ENCODE measurements around the gene HIVEP1. TPM values are rescaled to one million over a fixed set of nuclear protein-coding genes. Genes with fewer than 3 reads are reported as not detected.
A peak's percentile ranks its signal among the peaks of the same experiment; 100 is the strongest.

Gene HIVEP1
- total RNA-seq, 1 experiment from 2014 or later = 24.3 TPM

DNA sequence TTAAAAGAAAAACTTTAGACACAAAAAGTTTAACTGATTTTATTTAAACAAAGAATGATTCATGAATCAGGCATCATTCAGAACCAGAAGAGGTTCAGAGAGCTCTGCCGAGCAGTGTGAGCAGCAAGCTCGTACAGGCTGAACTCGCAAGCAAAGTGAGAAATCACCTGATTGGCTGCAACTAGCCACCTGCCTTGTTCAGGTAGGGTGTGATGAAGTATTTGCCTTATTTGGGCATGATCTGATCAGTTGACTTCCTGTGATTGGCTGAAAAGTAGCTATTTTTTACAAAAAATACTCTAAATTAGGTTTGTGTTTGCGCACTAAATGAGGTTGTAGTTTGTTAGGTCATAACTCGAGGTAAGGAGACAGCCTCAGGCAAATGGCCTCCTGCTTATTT lies 80.7 kb downstream of the HIVEP1 start:
- CTCF ChIA-PET = no interaction called here

DNA sequence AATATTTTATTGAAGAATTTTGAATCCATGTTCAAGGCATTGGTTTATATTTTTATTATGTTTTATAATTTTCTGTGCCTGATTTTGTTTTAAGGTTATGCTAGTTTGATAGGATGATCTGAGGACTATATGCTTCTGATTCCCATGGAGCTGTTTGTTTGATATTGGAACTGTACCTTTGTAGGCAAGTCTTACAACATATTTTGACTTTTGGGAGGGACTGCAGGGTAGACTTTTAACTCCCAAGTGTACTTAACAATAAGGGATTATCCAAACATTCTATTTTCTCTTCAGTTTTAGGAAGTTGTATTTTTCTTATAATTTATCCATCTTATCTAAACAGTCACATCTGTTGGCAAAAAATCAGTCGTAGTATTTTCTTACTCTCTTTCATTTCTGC lies 82.6 kb downstream of the HIVEP1 start:
- Mint-ChIP-seq H3K27ac (no peak overlapping the region), H3K9me3 (peaks cover 12% of the 10 kb centered on the region), H3K27me3 (ENCODE audit: low read depth) (no peaks in the 10 kb centered on the region), H3K4me1 (0 out of 2 replicates have a peak, but pooled peaks cover 2% of the 10 kb centered on the region), H3K36me3 (peaks cover 14% of the 10 kb centered on the region), H3K4me3 (no peak overlapping the region)
- DNase-seq (ENCODE audit: low spot score) (no peak), ATAC-seq (no peak)
- no peak for TF ChIP-seq NR2C2 (CRISPR knock-in tag; IDR thresholded peaks at IDR 0.05)
- no peak for TF ChIP-seq TEAD1 (CRISPR knock-in tag; IDR thresholded peaks at IDR 0.05)
- TF ChIP-seq NFE2L1 (CRISPR knock-in tag; IDR thresholded peaks at IDR 0.05) = no peak
- TF ChIP-seq ZNF423 (CRISPR knock-in tag; IDR thresholded peaks at IDR 0.05) = no peak
- TF ChIP-seq, protein P1, sequence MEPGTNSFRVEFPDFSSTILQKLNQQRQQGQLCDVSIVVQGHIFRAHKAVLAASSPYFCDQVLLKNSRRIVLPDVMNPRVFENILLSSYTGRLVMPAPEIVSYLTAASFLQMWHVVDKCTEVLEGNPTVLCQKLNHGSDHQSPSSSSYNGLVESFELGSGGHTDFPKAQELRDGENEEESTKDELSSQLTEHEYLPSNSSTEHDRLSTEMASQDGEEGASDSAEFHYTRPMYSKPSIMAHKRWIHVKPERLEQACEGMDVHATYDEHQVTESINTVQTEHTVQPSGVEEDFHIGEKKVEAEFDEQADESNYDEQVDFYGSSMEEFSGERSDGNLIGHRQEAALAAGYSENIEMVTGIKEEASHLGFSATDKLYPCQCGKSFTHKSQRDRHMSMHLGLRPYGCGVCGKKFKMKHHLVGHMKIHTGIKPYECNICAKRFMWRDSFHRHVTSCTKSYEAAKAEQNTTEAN (CRISPR knock-in tag; IDR thresholded peaks at IDR 0.05) = no peak
- TF ChIP-seq, protein P2, sequence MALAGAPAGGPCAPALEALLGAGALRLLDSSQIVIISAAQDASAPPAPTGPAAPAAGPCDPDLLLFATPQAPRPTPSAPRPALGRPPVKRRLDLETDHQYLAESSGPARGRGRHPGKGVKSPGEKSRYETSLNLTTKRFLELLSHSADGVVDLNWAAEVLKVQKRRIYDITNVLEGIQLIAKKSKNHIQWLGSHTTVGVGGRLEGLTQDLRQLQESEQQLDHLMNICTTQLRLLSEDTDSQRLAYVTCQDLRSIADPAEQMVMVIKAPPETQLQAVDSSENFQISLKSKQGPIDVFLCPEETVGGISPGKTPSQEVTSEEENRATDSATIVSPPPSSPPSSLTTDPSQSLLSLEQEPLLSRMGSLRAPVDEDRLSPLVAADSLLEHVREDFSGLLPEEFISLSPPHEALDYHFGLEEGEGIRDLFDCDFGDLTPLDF (CRISPR knock-in tag; IDR thresholded peaks at IDR 0.05) = no peak
- no peak for TF ChIP-seq NR3C1 (CRISPR knock-in tag; conservative IDR thresholded peaks at IDR 0.05; ENCODE audit: low read depth)
- no peak for TF ChIP-seq ZNF232 (CRISPR knock-in tag; IDR thresholded peaks at IDR 0.05)
- TF ChIP-seq, protein P3, sequence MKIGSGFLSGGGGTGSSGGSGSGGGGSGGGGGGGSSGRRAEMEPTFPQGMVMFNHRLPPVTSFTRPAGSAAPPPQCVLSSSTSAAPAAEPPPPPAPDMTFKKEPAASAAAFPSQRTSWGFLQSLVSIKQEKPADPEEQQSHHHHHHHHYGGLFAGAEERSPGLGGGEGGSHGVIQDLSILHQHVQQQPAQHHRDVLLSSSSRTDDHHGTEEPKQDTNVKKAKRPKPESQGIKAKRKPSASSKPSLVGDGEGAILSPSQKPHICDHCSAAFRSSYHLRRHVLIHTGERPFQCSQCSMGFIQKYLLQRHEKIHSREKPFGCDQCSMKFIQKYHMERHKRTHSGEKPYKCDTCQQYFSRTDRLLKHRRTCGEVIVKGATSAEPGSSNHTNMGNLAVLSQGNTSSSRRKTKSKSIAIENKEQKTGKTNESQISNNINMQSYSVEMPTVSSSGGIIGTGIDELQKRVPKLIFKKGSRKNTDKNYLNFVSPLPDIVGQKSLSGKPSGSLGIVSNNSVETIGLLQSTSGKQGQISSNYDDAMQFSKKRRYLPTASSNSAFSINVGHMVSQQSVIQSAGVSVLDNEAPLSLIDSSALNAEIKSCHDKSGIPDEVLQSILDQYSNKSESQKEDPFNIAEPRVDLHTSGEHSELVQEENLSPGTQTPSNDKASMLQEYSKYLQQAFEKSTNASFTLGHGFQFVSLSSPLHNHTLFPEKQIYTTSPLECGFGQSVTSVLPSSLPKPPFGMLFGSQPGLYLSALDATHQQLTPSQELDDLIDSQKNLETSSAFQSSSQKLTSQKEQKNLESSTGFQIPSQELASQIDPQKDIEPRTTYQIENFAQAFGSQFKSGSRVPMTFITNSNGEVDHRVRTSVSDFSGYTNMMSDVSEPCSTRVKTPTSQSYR (CRISPR knock-in tag; IDR thresholded peaks at IDR 0.05) = no peak
- no peak for TF ChIP-seq SMAD4 (CRISPR knock-in tag; IDR thresholded peaks at IDR 0.05)
- TF ChIP-seq GABPB1 (CRISPR knock-in tag; IDR thresholded peaks at IDR 0.05) = no peak
- no peak for TF ChIP-seq ZNF121 (CRISPR knock-in tag; IDR thresholded peaks at IDR 0.05)
- no peak for TF ChIP-seq ZNF263 (CRISPR knock-in tag; IDR thresholded peaks at IDR 0.05; ENCODE audit: low read depth)
- TF ChIP-seq, protein P4, sequence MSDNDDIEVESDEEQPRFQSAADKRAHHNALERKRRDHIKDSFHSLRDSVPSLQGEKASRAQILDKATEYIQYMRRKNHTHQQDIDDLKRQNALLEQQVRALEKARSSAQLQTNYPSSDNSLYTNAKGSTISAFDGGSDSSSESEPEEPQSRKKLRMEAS (CRISPR knock-in tag; IDR thresholded peaks at IDR 0.05) = no peak
- POLR2A ChIA-PET = no interaction called here
- CTCF ChIA-PET = no interaction called here

More for the DNA sequence above, 80.7 kb downstream of the HIVEP1 start:
- peaks cover 12% of the 10 kb centered on the region for H3K9me3 Mint-ChIP-seq
- peaks cover 3% of the 10 kb centered on the region for H3K4me1 Mint-ChIP-seq
- POLR2A ChIA-PET = no interaction called here
- ATAC-seq = peak; percentile 73; the same call in 1 of the 2 replicates
- H3K36me3 Mint-ChIP-seq = peaks cover 14% of the 10 kb centered on the region
- no peak overlapping the region for H3K4me3 Mint-ChIP-seq
- H3K27me3 Mint-ChIP-seq (ENCODE audit: low read depth) = no peaks in the 10 kb centered on the region
- no peak for DNase-seq (ENCODE audit: low spot score)
- no peak for TF ChIP-seq NFE2L1 (CRISPR knock-in tag; IDR thresholded peaks at IDR 0.05)
- no peak overlapping the region for H3K27ac Mint-ChIP-seq

DNA sequence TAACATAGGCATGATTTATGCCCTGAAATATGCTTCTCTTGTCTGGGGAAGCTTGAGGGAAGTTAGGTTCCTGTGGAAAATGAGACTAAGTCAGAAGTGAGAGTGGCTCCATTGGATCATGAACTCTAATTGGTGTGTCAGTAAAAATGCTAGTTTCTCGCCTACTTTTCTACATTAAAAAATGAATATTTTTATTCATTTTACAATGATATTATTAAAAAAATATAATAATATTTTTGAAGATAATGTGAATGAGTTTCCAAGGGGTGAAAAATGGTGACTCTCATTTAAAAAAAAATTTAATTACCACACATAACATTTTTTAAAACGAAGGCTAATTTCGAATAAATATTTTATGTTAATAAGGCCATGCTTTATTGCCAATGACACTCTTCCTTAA lies 84.2 kb downstream of the HIVEP1 start:
- H3K27ac Mint-ChIP-seq = no peak overlapping the region
- H3K36me3 Mint-ChIP-seq = peaks cover 14% of the 10 kb centered on the region
- no peaks in the 10 kb centered on the region for H3K27me3 Mint-ChIP-seq (ENCODE audit: low read depth)
- DNase-seq (ENCODE audit: low spot score) (no peak), ATAC-seq (no peak)
- ChIA-PET POLR2A (no interaction called here), CTCF (interaction anchor here (0.5 kb wide), 2 partner anchors 21 to 303 kb away, joined by 3 to 4 read pairs; no protein-coding TSS in a partner anchor)
- H3K9me3 Mint-ChIP-seq = peaks cover 12% of the 10 kb centered on the region
- TF ChIP-seq, protein P5, sequence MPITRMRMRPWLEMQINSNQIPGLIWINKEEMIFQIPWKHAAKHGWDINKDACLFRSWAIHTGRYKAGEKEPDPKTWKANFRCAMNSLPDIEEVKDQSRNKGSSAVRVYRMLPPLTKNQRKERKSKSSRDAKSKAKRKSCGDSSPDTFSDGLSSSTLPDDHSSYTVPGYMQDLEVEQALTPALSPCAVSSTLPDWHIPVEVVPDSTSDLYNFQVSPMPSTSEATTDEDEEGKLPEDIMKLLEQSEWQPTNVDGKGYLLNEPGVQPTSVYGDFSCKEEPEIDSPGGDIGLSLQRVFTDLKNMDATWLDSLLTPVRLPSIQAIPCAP (CRISPR knock-in tag; IDR thresholded peaks at IDR 0.05) = no peak
- peak; percentile 91 for TF ChIP-seq HMGA2 (CRISPR knock-in tag; IDR thresholded peaks at IDR 0.05)
- H3K4me1 Mint-ChIP-seq = 0 out of 2 replicates have a peak, but pooled peaks cover 4% of the 10 kb centered on the region
- H3K4me3 Mint-ChIP-seq = no peak overlapping the region

Measured in WTC11 (cell line).